ENCODE results near the gene SULT2A1. TPM values are rescaled to one million over a fixed set of nuclear protein-coding genes. Genes with fewer than 3 reads are reported as not detected.
A peak's percentile ranks its signal among the peaks of the same experiment; 100 is the strongest.

The SULT2A1 gene
- total and polyA plus RNA-seq, 2 of the 8 experiments (the other 6 are each of a cell fraction or from before 2014, with no cell fraction given) = not detected

DNA sequence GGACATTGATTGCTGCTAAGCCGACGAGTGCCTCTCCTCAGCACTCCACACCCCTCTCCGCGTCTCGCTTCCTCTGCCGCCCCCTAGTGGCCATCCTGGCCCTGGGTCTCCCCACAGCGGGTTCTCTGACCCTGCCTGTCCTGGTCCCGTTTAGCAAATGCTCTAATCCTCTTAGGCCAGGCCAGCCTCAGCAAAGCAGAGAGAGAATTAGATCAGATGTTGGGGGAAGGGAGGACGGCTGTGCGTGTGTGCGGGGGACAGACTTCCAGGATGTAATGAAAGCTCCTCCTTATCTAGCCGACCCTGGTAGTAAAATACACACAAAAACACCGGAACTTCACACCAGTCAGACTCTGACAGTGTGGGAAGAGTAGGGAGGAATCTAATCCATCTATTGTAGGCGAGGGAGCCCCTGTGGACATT, 22.6 kb downstream of the SULT2A1 start (continued):
- TF ChIP-seq NANOG (IDR thresholded peaks at IDR 0.05; ENCODE audit: insufficient read depth, low read depth, low read length, poor library complexity, severe bottlenecking) (peak; percentile 9), EGR1 (IDR thresholded peaks at IDR 0.05; ENCODE audit: borderline replicate concordance, low read depth, low read length) (no peak), GTF2F1 (IDR thresholded peaks at IDR 0.05; ENCODE audit: borderline replicate concordance, low read depth, low read length) (no peak), CTBP2 (IDR thresholded peaks at IDR 0.05; ENCODE audit: borderline replicate concordance, insufficient read depth, insufficient read length, low read length) (peak; percentile 60), RBBP5 (IDR thresholded peaks at IDR 0.05; ENCODE audit: borderline replicate concordance, low read depth, low read length) (peak; percentile 51; the same call in 1 of the 2 replicates), TEAD4 (IDR thresholded peaks at IDR 0.05; ENCODE audit: low read depth, low read length) (no peak), PHF8 (conservative IDR thresholded peaks at IDR 0.05; ENCODE audit: low read depth, low read length) (no peak), KDM1A (IDR thresholded peaks at IDR 0.05; ENCODE audit: borderline replicate concordance, low read length) (no peak)
- TF ChIP-seq, protein P1, sequence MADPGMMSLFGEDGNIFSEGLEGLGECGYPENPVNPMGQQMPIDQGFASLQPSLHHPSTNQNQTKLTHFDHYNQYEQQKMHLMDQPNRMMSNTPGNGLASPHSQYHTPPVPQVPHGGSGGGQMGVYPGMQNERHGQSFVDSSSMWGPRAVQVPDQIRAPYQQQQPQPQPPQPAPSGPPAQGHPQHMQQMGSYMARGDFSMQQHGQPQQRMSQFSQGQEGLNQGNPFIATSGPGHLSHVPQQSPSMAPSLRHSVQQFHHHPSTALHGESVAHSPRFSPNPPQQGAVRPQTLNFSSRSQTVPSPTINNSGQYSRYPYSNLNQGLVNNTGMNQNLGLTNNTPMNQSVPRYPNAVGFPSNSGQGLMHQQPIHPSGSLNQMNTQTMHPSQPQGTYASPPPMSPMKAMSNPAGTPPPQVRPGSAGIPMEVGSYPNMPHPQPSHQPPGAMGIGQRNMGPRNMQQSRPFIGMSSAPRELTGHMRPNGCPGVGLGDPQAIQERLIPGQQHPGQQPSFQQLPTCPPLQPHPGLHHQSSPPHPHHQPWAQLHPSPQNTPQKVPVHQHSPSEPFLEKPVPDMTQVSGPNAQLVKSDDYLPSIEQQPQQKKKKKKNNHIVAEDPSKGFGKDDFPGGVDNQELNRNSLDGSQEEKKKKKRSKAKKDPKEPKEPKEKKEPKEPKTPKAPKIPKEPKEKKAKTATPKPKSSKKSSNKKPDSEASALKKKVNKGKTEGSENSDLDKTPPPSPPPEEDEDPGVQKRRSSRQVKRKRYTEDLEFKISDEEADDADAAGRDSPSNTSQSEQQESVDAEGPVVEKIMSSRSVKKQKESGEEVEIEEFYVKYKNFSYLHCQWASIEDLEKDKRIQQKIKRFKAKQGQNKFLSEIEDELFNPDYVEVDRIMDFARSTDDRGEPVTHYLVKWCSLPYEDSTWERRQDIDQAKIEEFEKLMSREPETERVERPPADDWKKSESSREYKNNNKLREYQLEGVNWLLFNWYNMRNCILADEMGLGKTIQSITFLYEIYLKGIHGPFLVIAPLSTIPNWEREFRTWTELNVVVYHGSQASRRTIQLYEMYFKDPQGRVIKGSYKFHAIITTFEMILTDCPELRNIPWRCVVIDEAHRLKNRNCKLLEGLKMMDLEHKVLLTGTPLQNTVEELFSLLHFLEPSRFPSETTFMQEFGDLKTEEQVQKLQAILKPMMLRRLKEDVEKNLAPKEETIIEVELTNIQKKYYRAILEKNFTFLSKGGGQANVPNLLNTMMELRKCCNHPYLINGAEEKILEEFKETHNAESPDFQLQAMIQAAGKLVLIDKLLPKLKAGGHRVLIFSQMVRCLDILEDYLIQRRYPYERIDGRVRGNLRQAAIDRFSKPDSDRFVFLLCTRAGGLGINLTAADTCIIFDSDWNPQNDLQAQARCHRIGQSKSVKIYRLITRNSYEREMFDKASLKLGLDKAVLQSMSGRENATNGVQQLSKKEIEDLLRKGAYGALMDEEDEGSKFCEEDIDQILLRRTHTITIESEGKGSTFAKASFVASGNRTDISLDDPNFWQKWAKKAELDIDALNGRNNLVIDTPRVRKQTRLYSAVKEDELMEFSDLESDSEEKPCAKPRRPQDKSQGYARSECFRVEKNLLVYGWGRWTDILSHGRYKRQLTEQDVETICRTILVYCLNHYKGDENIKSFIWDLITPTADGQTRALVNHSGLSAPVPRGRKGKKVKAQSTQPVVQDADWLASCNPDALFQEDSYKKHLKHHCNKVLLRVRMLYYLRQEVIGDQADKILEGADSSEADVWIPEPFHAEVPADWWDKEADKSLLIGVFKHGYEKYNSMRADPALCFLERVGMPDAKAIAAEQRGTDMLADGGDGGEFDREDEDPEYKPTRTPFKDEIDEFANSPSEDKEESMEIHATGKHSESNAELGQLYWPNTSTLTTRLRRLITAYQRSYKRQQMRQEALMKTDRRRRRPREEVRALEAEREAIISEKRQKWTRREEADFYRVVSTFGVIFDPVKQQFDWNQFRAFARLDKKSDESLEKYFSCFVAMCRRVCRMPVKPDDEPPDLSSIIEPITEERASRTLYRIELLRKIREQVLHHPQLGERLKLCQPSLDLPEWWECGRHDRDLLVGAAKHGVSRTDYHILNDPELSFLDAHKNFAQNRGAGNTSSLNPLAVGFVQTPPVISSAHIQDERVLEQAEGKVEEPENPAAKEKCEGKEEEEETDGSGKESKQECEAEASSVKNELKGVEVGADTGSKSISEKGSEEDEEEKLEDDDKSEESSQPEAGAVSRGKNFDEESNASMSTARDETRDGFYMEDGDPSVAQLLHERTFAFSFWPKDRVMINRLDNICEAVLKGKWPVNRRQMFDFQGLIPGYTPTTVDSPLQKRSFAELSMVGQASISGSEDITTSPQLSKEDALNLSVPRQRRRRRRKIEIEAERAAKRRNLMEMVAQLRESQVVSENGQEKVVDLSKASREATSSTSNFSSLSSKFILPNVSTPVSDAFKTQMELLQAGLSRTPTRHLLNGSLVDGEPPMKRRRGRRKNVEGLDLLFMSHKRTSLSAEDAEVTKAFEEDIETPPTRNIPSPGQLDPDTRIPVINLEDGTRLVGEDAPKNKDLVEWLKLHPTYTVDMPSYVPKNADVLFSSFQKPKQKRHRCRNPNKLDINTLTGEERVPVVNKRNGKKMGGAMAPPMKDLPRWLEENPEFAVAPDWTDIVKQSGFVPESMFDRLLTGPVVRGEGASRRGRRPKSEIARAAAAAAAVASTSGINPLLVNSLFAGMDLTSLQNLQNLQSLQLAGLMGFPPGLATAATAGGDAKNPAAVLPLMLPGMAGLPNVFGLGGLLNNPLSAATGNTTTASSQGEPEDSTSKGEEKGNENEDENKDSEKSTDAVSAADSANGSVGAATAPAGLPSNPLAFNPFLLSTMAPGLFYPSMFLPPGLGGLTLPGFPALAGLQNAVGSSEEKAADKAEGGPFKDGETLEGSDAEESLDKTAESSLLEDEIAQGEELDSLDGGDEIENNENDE (IDR thresholded peaks at IDR 0.05; ENCODE audit: insufficient replicate concordance, low read length) = no peak
- TF ChIP-seq, protein P2, sequence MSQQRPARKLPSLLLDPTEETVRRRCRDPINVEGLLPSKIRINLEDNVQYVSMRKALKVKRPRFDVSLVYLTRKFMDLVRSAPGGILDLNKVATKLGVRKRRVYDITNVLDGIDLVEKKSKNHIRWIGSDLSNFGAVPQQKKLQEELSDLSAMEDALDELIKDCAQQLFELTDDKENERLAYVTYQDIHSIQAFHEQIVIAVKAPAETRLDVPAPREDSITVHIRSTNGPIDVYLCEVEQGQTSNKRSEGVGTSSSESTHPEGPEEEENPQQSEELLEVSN (IDR thresholded peaks at IDR 0.05) = no peak
